Sigmoid colon (tissue), 4 donors: ENCODE data around the gene MED13L.

Experiments used
- CTCF ChIP-seq, 4 experiments: fragments of 450-650 bp in 3 of 4; fragments of 200-600 bp in 1 of 4; IDR thresholded peaks; one replicate each; pipeline ENCODE4 v1.5.1; 2016 to 2019; ENCODE audit warnings: antibody characterized with exemption in 4 of 4, mild to moderate bottlenecking in 3 of 4, moderate library complexity in 2 of 4
- EP300 ChIP-seq, 4 donors: sonication (generic); formaldehyde crosslinking; IDR thresholded peaks; one replicate each; pipeline ENCODE4 v1.6.1; 2017; ENCODE audit warnings: antibody characterized with exemption in 4 of 4
- POLR2A ChIP-seq, 2 donors: fragments of 450-650 bp; IDR thresholded peaks; one replicate each; pipeline ENCODE4 v1.6.1; 2016; ENCODE audit warnings: antibody characterized with exemption in 2 of 2, mild to moderate bottlenecking in 2 of 2, moderate library complexity in 2 of 2

- TF ChIP-seq CTCF (IDR thresholded peaks at IDR 0.05), result no peak
- no peak for TF ChIP-seq EP300 (IDR thresholded peaks at IDR 0.05)
- no peak for TF ChIP-seq POLR2A (IDR thresholded peaks at IDR 0.05)
Measured at GRCh38 chr12:116141110-116141832, 136.2 kb downstream of the MED13L start.
